Mesothelial cell of epicardium (in vitro differentiated cells): ENCODE measurements around the gene CAP1. TPM values are rescaled to one million over a fixed set of nuclear protein-coding genes. Genes with fewer than 3 reads are reported as not detected.

Experiments used
- DNase-seq, 2 experiments: peaks; one replicate each; pipeline ENCODE4 v3.0.0; 2021; ENCODE audit warnings: low spot score in 2 of 2; ENCODE audit not compliant: unreplicated experiment in 2 of 2
- H3K27ac Mint-ChIP-seq: 2 replicates; pipeline ENCODE4 v1.8.0; 2021; ENCODE audit warnings: mixed read lengths
- H3K27me3 Mint-ChIP-seq: 2 replicates; pipeline ENCODE4 v1.8.0; 2021; ENCODE audit warnings: low read depth, mixed read lengths
- H3K36me3 Mint-ChIP-seq: 2 replicates; pipeline ENCODE4 v1.8.0; 2021; ENCODE audit warnings: mixed read lengths
- H3K4me1 Mint-ChIP-seq: 2 replicates; pipeline ENCODE4 v1.8.0; 2021; ENCODE audit warnings: mixed read lengths
- H3K4me3 Mint-ChIP-seq: 2 replicates; pipeline ENCODE4 v1.8.0; 2021; ENCODE audit warnings: mild to moderate bottlenecking, moderate library complexity, mixed read lengths
- H3K9me3 Mint-ChIP-seq: 2 replicates; pipeline ENCODE4 v1.8.0; 2021; ENCODE audit warnings: mixed read lengths
- total RNA-seq: library from RNA; stranded (reverse); gene quantifications from 3 replicates; pipeline ENCODE4 v1.2.1, GENCODE V29; 2021
- TF ChIP-seq, protein P1 (sequence below): fragments of 200-600 bp; sonication (generic); IDR thresholded peaks from one replicate; pipeline ENCODE4 v1.5.0; 2021; ENCODE audit warnings: antibody characterized with exemption; ENCODE audit not compliant: unreplicated experiment

The CAP1 gene
- total RNA-seq, 1 donor from 2014 or later: 146 TPM

DNA sequence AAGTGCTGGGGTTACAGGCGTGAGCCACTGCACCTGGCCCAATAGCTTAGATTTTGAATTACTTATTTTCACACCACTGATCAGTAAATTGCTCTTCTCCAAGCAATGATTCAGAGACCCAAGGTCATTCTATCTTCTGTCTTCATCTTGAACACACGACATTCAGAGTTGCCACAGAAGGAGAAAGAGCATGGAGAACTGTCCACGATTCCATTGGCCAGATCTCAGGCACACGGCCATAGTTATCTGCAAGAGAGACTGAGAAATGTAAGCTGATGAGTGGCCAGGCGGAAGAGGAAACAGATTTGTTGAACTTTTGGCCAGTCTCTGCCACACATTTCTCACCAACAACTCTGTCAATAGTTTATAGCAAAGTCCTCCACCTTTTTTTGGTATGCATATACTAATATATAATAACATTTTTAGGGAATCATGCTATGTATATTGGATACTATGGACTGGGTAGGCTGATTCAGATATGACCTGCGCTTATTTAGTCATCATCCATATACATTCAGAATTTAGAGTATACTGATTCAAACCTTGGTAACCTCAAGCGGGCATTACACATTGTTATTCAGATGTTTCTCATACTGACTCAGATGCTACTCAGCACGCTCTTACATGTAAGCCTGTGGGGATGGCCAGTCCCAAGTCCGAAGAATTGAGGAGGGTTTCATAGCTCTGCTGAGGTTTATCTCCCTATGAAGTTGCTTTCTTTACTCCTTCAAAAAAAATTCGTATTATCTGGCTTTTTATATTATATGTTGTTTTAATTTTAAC, 25.5 kb upstream of the CAP1 start:
- no peak overlapping the region for H3K27ac Mint-ChIP-seq
- no peak for DNase-seq
- H3K4me3 Mint-ChIP-seq: no peak overlapping the region
- H3K4me1 Mint-ChIP-seq: no peaks in the 10 kb centered on the region
- H3K27me3 Mint-ChIP-seq: peaks cover 6% of the 10 kb centered on the region
- TF ChIP-seq, protein P1, sequence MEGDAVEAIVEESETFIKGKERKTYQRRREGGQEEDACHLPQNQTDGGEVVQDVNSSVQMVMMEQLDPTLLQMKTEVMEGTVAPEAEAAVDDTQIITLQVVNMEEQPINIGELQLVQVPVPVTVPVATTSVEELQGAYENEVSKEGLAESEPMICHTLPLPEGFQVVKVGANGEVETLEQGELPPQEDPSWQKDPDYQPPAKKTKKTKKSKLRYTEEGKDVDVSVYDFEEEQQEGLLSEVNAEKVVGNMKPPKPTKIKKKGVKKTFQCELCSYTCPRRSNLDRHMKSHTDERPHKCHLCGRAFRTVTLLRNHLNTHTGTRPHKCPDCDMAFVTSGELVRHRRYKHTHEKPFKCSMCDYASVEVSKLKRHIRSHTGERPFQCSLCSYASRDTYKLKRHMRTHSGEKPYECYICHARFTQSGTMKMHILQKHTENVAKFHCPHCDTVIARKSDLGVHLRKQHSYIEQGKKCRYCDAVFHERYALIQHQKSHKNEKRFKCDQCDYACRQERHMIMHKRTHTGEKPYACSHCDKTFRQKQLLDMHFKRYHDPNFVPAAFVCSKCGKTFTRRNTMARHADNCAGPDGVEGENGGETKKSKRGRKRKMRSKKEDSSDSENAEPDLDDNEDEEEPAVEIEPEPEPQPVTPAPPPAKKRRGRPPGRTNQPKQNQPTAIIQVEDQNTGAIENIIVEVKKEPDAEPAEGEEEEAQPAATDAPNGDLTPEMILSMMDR: no peak
- H3K9me3 Mint-ChIP-seq: peaks cover 14% of the 10 kb centered on the region
- no peaks in the 10 kb centered on the region for H3K36me3 Mint-ChIP-seq

GRCh38 chr1:40017951-40018575, 22.5 kb upstream of the CAP1 start:
- Mint-ChIP-seq H3K27me3 (peaks cover 6% of the 10 kb centered on the region), H3K36me3 (no peaks in the 10 kb centered on the region), H3K27ac (no peak overlapping the region), H3K9me3 (peaks cover 6% of the 10 kb centered on the region), H3K4me3 (no peak overlapping the region), H3K4me1 (no peaks in the 10 kb centered on the region)
- TF ChIP-seq, protein P1: no peak
- DNase-seq: no peak

DNA sequence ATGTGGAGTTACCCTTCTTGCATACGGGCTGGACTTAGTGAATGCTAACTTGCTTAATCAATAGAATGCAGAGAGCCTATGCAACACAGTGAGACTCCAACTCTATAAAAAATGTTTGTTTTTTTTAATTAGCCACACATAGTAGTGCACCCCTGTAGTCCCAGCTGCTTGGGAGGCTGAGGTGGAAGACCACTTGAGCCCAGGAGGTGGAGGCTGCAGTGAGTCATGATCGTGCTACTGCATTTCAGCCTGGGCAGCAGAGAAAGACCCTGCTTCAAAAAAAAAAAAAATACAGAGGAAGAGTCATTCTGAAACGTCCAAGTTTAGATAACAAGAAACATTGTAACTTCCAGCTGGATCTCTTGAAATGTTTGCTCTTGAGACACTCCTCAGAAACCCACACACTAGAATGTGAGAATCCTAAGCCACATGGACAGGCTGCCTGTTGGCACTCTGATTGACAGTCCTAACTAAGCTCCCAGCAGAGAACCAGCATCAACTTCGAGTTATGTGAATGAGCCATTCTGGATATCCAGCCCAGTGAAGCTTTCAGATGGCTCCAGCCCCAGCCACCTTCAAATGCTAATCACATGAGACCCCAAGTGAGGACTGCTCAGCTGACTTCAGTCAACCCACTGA, 20.0 kb upstream of the CAP1 start:
- Mint-ChIP-seq H3K27ac (no peak overlapping the region), H3K4me1 (no peaks in the 10 kb centered on the region), H3K36me3 (no peaks in the 10 kb centered on the region), H3K27me3 (peaks cover 6% of the 10 kb centered on the region), H3K9me3 (peaks cover 16% of the 10 kb centered on the region), H3K4me3 (no peak overlapping the region)
- TF ChIP-seq, protein P1: no peak
- no peak for DNase-seq

DNA sequence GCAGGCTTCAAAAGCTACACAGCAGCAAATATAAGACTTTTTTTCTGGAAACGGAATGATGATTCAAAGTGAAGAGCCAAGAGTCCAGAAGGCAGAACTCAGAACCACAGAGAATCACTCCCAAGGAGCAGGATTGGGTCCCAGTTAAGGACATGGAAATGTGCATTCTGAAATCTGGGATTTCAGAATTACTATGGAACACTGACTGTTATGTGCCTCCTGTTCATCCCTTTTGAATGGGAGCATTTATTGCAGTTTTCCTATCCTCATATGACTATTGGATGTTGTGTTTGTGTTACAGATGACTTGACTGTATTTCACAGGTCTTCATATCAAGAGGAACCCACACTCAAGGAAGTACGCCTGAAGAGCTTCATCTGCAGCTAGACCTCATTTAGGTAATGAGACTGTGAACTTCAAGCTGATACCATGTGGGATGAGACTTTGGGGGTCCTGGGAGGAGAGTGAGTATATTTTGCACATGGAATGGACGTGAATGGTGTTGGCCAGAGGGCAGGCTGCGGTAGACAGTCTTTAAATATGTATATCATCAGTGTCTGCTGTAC, 17.1 kb upstream of the CAP1 start:
- TF ChIP-seq, protein P1: no peak
- H3K9me3 Mint-ChIP-seq: peaks cover 14% of the 10 kb centered on the region
- no peak for DNase-seq
- no peaks in the 10 kb centered on the region for H3K36me3 Mint-ChIP-seq
- H3K27me3 Mint-ChIP-seq: peaks cover 9% of the 10 kb centered on the region
- no peaks in the 10 kb centered on the region for H3K4me1 Mint-ChIP-seq
- H3K27ac Mint-ChIP-seq: no peak overlapping the region
- H3K4me3 Mint-ChIP-seq: no peak overlapping the region

DNA sequence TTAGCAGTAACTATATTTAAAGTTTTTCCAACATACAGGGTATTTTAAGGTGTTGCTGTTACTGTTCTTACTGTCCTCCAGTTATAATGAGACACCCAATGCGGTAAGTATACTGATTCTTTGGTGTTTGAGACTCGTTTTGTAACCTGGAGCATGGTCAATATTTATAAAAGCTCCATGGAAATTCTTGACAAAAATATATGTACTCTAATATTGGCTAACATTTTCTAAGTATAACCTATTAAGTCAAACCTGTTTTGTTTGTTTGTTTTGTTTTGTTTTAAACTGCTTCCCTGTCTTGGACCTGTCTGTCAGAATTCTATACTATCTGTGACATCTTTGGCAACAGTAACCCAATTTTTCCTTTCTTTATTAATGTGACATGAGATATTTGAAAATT, 15.9 kb upstream of the CAP1 start:
- no peaks in the 10 kb centered on the region for H3K36me3 Mint-ChIP-seq
- TF ChIP-seq, protein P1: no peak

More for the DNA sequence above, 15.9 kb upstream of the CAP1 start:
- no peak overlapping the region for H3K4me3 Mint-ChIP-seq
- H3K9me3 Mint-ChIP-seq: peaks cover 14% of the 10 kb centered on the region
- H3K27me3 Mint-ChIP-seq: peaks cover 16% of the 10 kb centered on the region
- H3K4me1 Mint-ChIP-seq: peaks cover 2% of the 10 kb centered on the region
- no peak overlapping the region for H3K27ac Mint-ChIP-seq
- DNase-seq: no peak
